K562 (cell line): ENCODE data around the gene RPL22. TPM values are rescaled to one million over a fixed set of nuclear protein-coding genes. Genes with fewer than 3 reads are reported as not detected.

Source experiments
- CREB1 ChIP-seq, 2 experiments: sonication (generic) in 1 of 2; formaldehyde crosslinking in 1 of 2; IDR thresholded peaks; 2 replicates each; pipeline versions ENCODE4 v1.6.1 to v1.8.0; 2012 to 2022; ENCODE audit warnings: inconsistent platforms in 1 of 2, mild to moderate bottlenecking in 1 of 2, missing genetic modification reagents in 1 of 2, moderate library complexity in 1 of 2
- E2F6 ChIP-seq, 2 experiments: IDR thresholded peaks; 2 replicates each; pipeline ENCODE4 v1.6.1; 2011; ENCODE audit warnings: borderline replicate concordance in 1 of 2, control low read depth in 1 of 2, low read depth in 1 of 2, low read length in 1 of 2, mild to moderate bottlenecking in 1 of 2, mixed read lengths in 1 of 2, moderate library complexity in 1 of 2; ENCODE audit not compliant: insufficient read depth in 1 of 2, insufficient read length in 1 of 2, poor library complexity in 1 of 2, severe bottlenecking in 1 of 2; ENCODE audit errors: extremely low read depth in 1 of 2
- HINFP ChIP-seq: fragments of 450-650 bp; conservative IDR thresholded peaks from 2 replicates; pipeline ENCODE4 v1.6.1; 2016; ENCODE audit warnings: missing genetic modification characterization, low read depth, mild to moderate bottlenecking, control low read depth, missing compliant biosample characterization
- HMG20A ChIP-seq: fragments of 450-650 bp; formaldehyde crosslinking; conservative IDR thresholded peaks from 2 replicates; pipeline ENCODE4 v1.4.0; 2020; ENCODE audit warnings: mild to moderate bottlenecking, mixed read lengths
- MECOM ChIP-seq: fragments of 250-450 bp; sonication (Bioruptor Pico); IDR thresholded peaks from 2 replicates; pipeline ENCODE4 v1.8.0; 2022; ENCODE audit warnings: inconsistent platforms
- REST ChIP-seq, 2 experiments: fragments of 450-650 bp; formaldehyde crosslinking in 1 of 2; IDR thresholded peaks; 2 replicates each; pipeline versions ENCODE4 v1.4.0 to v1.6.1; 2014 to 2020; ENCODE audit warnings: mild to moderate bottlenecking in 2 of 2, borderline replicate concordance in 1 of 2, low read depth in 1 of 2
- SUPT5H ChIP-seq: fragments of 450-650 bp; IDR thresholded peaks from 2 replicates; pipeline ENCODE4 v1.6.1; 2016
- TEAD1 ChIP-seq, 2 experiments: fragments of 450-650 bp in 1 of 2; sonication (generic) in 1 of 2; formaldehyde crosslinking; IDR thresholded peaks; 2 replicates each; pipeline versions ENCODE4 v1.4.0 to v1.8.0; 2020 to 2022; ENCODE audit warnings: mild to moderate bottlenecking in 2 of 2, missing genetic modification reagents in 1 of 2
- ZBTB33 ChIP-seq: sonication (generic); formaldehyde crosslinking; IDR thresholded peaks from 2 replicates; pipeline ENCODE4 v1.8.1; 2023; ENCODE audit warnings: mild to moderate bottlenecking, missing genetic modification reagents
- ZNF217 ChIP-seq: sonication (generic); formaldehyde crosslinking; IDR thresholded peaks from 2 replicates; pipeline ENCODE4 v1.8.0; 2022; ENCODE audit warnings: mild to moderate bottlenecking, missing genetic modification reagents
- ZNF232 ChIP-seq: sonication (generic); formaldehyde crosslinking; IDR thresholded peaks from 2 replicates; pipeline ENCODE4 v1.8.0; 2022; ENCODE audit warnings: mild to moderate bottlenecking, missing genetic modification reagents
- polyA plus RNA-seq, 8 experiments: library from polyadenylated mRNA; depleted of rRNA in 4 of 8; stranded (reverse) in 5 of 8; unstranded in 3 of 8; fragments of >200 nt; fragmentation: Nextera tagmentation in 2 of 8; fragmentation: Illumina TruSeq in 1 of 8; extraction: Ambion mirVana in 2 of 8; extraction: Trizol in 1 of 8; gene quantifications; 2 replicates each; pipeline versions ENCODE4 v1.2.1 to v1.2.3, GENCODE V29; 2011 to 2014; ENCODE audit warnings: inconsistent platforms in 1 of 8, missing spikeins in 1 of 8
- total RNA-seq, 7 experiments: library from RNA; depleted of rRNA in 6 of 7; stranded (reverse); fragments of >200 nt in 6 of 7; fragmentation: Illumina TruSeq in 2 of 7; extraction: Trizol in 2 of 7; gene quantifications; 2 replicates each; pipeline versions ENCODE4 v1.2.1 to v1.2.3, GENCODE V29; 2011 to 2021; ENCODE audit warnings: low replicate concordance in 1 of 7

Gene RPL22
- total and polyA plus RNA-seq, 9 of the 15 experiments (the other 6 are each of a cell fraction or from before 2014, with no cell fraction given) = 467 to 1,165 (median 607) TPM

GRCh38 chr1:6208723-6209660 lies 9.6 kb upstream of the RPL22 start (continued):
- TF ChIP-seq ZBTB33 (CRISPR knock-in tag) (peak; percentile 84), MECOM (CRISPR knock-in tag) (peak; percentile 36; the same call in 1 of the 2 replicates), SUPT5H (0 out of 2 replicates have a peak, but pooled peaks have one; percentile 32), HINFP (tag) (no peak), REST (IDR thresholded peaks at IDR 0.05; ENCODE audit: borderline replicate concordance) (peak; percentile 18; the same call in 1 of the 2 replicates), REST (CRISPR knock-in tag; IDR thresholded peaks at IDR 0.05; ENCODE audit: low read depth) (no peak), CREB1 (IDR thresholded peaks at IDR 0.05) (peak; percentile 59; the same call in 1 of the 2 replicates), CREB1 (CRISPR knock-in tag; IDR thresholded peaks at IDR 0.05) (peak; percentile 69), ZNF217 (CRISPR knock-in tag) (peak; percentile 60; the same call in 1 of the 2 replicates), HMG20A (CRISPR knock-in tag) (no peak), E2F6 (IDR thresholded peaks at IDR 0.05; ENCODE audit: borderline replicate concordance in 1 of 2, extremely low read depth in 1 of 2, insufficient read depth in 1 of 2, insufficient read length in 1 of 2, low read depth in 1 of 2, low read length in 1 of 2, poor library complexity in 1 of 2, severe bottlenecking in 1 of 2) (peak; percentile 96 to 99), TEAD1 (CRISPR knock-in tag; IDR thresholded peaks at IDR 0.05) (peak in 1 of 2 experiments; percentile 45; a peak in 1 of 4 replicates), ZNF232 (CRISPR knock-in tag) (peak; percentile 89; the same call in 1 of the 2 replicates)
